ENCODE measurements around the gene CDH5. TPM values are rescaled to one million over a fixed set of nuclear protein-coding genes. Genes with fewer than 3 reads are reported as not detected.

CDH5 gene
- total RNA-seq, 3 donors from 2014 or later, result 5.5 to 17.0 (median 10.2) TPM

DNA sequence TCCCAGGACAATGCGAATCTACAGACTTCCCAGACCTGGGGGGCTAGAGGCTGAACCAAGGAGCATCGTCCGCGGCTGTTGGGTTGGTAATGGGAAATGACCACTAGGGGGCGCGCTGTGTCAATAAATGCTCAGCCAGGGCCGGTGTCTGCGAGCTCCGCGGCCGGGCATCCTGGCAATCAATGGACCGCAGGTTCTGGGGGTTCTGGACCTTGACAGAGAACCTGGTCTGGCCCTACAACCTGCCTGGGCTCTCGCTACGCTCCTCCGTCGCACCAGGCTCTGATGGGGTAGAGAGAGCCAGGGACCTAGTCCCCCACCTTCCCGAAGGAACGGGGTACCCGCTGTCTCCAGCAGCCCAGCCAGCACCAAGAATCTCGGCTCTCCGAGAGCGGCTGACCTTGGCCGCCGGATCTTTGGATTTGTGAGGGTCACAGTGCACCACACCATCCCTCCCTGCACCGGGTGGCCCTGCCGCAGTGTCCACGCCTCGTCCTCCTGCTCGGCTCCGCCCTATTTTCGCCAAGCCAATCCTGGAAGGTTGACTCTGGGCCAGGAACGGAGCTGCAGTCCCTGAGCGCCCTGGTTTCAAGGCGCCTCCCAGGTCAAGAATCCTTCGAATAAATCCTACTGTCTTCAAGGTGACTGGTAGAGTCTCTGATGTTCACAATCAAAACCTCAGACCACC, 40.2 kb downstream of the CDH5 start:
- intact Hi-C loops (cut with DNase I, micrococcal nuclease), result loop anchor here (2.0 to 10.0 kb wide), 4 partner anchors 76 to 461 kb away; partner anchors contain the start of gene CMTM3 (in 1 of the 2)

DNA sequence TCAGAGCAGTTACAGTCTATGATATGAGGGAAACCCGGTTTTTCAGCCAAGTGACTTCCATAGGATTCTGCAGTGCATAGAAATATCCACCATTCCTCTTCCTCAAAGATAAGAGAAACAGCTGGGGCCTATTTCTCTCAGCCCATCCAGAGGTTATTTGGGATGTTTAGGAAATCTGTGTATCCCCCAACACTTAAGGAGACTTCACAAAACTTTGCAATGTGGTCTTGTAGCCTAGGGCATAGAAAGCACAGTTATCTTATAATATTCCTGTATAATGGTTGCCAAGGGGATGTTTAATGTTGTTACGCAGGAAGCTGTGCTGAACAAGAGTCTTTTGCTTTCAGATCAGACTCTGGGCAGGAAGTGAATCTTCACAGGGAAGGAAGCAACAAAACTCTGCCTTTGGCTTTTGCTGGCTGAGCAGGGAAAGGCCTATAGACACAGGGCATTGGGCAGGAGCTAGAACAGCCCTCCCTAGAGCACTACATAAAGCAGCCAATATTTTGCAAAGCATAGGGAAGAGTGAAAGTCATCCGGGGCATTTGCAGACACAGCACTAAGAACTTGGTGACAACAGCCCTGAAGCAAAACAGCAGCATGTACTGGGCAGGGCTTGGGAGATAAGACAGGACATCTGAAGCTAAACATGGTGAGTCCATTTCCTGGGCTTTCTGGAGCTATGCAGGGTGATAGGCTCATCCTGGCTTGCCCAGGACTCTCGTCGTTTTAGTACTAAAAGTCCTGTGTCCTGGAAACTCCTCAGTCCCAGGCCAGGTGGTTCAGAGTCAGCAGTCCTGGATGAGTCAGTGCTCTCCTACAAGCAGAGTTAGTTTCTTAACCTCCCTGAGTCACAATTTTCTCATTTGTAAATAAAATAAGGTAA, 41.9 kb downstream of the CDH5 start:
- DNase-seq (peak in 1 of 3 donors; percentile 35), ATAC-seq (peak; percentile 79)
- no peaks in the 10 kb centered on the region for H3K36me3 ChIP-seq (ENCODE audit: low read depth)
- H3K4me3 ChIP-seq, result no peak overlapping the region
- intact Hi-C loops (cut with DNase I, micrococcal nuclease), result loop anchor here (5.0 to 10.0 kb wide), 3 partner anchors 74 to 459 kb away; partner anchors contain the start of gene CMTM3 (in 1 of the 2)
- H3K9me3 ChIP-seq, result peaks cover 9% of the 10 kb centered on the region
- H3K4me1 ChIP-seq (ENCODE audit: low read depth), result peaks cover 3% of the 10 kb centered on the region
- TF ChIP-seq, protein P1, sequence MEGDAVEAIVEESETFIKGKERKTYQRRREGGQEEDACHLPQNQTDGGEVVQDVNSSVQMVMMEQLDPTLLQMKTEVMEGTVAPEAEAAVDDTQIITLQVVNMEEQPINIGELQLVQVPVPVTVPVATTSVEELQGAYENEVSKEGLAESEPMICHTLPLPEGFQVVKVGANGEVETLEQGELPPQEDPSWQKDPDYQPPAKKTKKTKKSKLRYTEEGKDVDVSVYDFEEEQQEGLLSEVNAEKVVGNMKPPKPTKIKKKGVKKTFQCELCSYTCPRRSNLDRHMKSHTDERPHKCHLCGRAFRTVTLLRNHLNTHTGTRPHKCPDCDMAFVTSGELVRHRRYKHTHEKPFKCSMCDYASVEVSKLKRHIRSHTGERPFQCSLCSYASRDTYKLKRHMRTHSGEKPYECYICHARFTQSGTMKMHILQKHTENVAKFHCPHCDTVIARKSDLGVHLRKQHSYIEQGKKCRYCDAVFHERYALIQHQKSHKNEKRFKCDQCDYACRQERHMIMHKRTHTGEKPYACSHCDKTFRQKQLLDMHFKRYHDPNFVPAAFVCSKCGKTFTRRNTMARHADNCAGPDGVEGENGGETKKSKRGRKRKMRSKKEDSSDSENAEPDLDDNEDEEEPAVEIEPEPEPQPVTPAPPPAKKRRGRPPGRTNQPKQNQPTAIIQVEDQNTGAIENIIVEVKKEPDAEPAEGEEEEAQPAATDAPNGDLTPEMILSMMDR (IDR thresholded peaks at IDR 0.05), result no peak

More for the DNA sequence above, 40.2 kb downstream of the CDH5 start:
- Histone ChIP-seq H3K9me3 (peaks cover 5% of the 10 kb centered on the region), H3K4me1 (ENCODE audit: low read depth) (peaks cover 3% of the 10 kb centered on the region), H3K4me3 (peak overlapping the region; percentile 12), H3K36me3 (ENCODE audit: low read depth) (no peaks in the 10 kb centered on the region)
- peak; percentile 85 for ATAC-seq
- DNase-seq, result peak; percentile 82 to 95 (median 88)
- TF ChIP-seq, protein P1 (IDR thresholded peaks at IDR 0.05), result peak; percentile 65

DNA sequence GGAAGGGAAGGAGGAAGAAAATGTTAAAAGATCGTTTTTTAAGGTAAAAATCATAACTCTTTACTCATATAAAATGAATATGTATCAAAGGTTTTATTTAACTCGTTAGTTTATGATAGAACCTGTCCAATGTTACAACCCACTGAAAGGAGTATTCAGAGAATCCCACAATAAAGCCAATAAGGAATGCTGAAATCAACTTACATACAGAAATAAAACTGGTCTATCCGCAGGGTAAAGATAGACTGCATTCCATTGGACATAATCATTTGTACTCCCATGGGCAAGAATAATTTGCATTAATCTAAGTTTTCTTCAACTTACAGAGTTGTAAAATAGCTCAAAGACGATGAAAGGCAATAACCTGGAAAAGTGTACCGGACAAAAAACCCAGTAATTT, 42.7 kb downstream of the CDH5 start:
- Histone ChIP-seq H3K9me3 (peaks cover 9% of the 10 kb centered on the region), H3K4me1 (ENCODE audit: low read depth) (peaks cover 3% of the 10 kb centered on the region), H3K36me3 (ENCODE audit: low read depth) (no peaks in the 10 kb centered on the region), H3K4me3 (no peak overlapping the region)
- ATAC-seq (no peak), DNase-seq (no peak)
- TF ChIP-seq, protein P1 (IDR thresholded peaks at IDR 0.05), result no peak
- intact Hi-C loops (cut with DNase I, micrococcal nuclease), result loop anchor here (5.0 to 10.0 kb wide), 3 partner anchors 73 to 458 kb away; partner anchors contain the start of gene CMTM3 (in 1 of the 2)

DNA sequence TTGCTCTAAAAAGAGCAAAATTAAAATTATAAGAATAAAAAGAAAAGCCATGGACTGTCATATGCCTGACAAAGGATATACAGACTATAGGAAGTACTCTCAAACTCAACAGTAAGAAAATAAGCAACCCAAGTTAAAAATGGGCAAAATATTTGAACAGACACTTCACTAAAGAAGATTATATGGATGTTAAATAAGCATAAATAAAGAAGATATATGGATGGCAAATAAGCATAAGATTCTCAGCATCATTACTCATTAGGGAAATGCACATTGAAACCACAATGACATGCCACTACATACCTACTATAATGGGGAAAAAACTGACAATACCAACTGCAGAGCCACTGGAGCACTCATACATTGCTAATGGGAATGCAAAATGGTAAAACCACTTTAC, 45.7 kb downstream of the CDH5 start:
- TF ChIP-seq, protein P1 (IDR thresholded peaks at IDR 0.05), result no peak
- Histone ChIP-seq H3K9me3 (peaks cover 9% of the 10 kb centered on the region), H3K4me1 (ENCODE audit: low read depth) (peaks cover 3% of the 10 kb centered on the region), H3K36me3 (ENCODE audit: low read depth) (no peaks in the 10 kb centered on the region), H3K4me3 (no peak overlapping the region)
- intact Hi-C loops (cut with DNase I, micrococcal nuclease), result no loop called here
- DNase-seq, result no peak
- ATAC-seq, result no peak

DNA sequence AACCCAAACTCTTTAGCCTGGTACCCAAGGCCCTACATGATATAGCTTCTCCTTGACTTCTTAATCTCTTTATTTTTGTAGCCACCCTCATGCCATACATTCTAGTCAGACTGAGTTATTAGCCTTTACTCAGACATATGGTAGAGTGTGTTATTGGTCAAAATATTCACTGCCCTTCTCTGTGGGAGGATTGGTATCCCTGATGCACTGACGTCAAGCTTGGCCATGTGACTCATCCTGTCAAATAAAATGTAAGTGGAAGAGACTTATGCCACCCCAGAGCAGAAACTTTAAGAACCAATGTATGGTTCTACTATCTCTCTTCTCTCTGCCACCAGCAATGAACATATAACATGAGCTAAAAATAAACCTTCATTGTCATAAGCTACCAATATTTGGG, 48.4 kb downstream of the CDH5 start:
- DNase-seq (no peak), ATAC-seq (no peak)
- intact Hi-C loops (cut with DNase I, micrococcal nuclease), result no loop called here
- Histone ChIP-seq H3K4me1 (ENCODE audit: low read depth) (no peaks in the 10 kb centered on the region), H3K9me3 (peaks cover 9% of the 10 kb centered on the region), H3K36me3 (ENCODE audit: low read depth) (no peaks in the 10 kb centered on the region), H3K4me3 (no peak overlapping the region)
- TF ChIP-seq, protein P1 (IDR thresholded peaks at IDR 0.05), result no peak
